GM12891 (cell line): Measurements from ENCODE around the gene PCDH9.

ENCODE experiments used
- DNase-seq: peaks from one replicate; pipeline ENCODE4 v3.0.0; 2011; ENCODE audit warnings: low spot score; ENCODE audit not compliant: insufficient read length
- FAIRE-seq: peaks from 2 replicates; lab custom pipeline; 2011; peaks lifted over from hg19 to GRCh38; lab: Jason Lieb, UNC
- PAX5 ChIP-seq: IDR thresholded peaks from 2 replicates; pipeline ENCODE4 v1.6.1; 2011; ENCODE audit warnings: low read length, moderate library complexity, mild to moderate bottlenecking; ENCODE audit not compliant: insufficient read depth, severe bottlenecking
- POLR2A ChIP-seq: IDR thresholded peaks from 2 replicates; pipeline ENCODE4 v1.6.1; 2011; ENCODE audit warnings: low read depth, low read length, control low read depth
- POLR2AphosphoS5 ChIP-seq: IDR thresholded peaks from 2 replicates; pipeline ENCODE4 v1.6.1; 2011; ENCODE audit warnings: low read depth, low read length, control low read depth
- POU2F2 ChIP-seq: IDR thresholded peaks from 2 replicates; pipeline ENCODE4 v1.6.1; 2011; ENCODE audit warnings: low read depth, mild to moderate bottlenecking, control low read depth, low read length, moderate library complexity
- SPI1 ChIP-seq: IDR thresholded peaks from 2 replicates; pipeline ENCODE4 v1.6.1; 2011; ENCODE audit warnings: low read depth, low read length, control low read depth
- TAF1 ChIP-seq: IDR thresholded peaks from 2 replicates; pipeline ENCODE4 v1.6.1; 2011; ENCODE audit warnings: low read depth, low read length, control low read depth

The PCDH9 gene

DNA sequence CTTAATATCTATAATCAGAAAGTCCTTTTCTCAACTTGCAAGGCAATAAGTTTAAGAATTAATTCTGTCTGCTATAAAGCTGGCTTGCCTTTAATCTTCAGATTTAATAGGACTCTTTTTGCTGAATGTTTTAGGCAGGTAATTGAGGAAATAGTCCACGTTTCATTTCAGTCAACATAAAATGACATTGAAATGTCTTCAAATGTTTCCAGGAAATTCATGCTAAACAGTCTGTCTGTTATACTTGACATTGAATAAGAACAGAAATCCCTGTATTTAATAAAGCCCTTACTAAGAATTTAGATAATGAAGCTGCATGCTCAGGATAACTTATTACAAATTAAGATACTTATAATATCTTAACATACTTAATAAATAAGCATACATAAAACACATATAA, 84.2 kb downstream of the PCDH9 start:
- no peak for FAIRE-seq
- TF ChIP-seq SPI1 = no peak
- no peak for TF ChIP-seq PAX5
- TF ChIP-seq POU2F2 = no peak
- TF ChIP-seq POLR2A = no peak
- TF ChIP-seq TAF1 = no peak
- TF ChIP-seq POLR2AphosphoS5 = no peak
- DNase-seq = no peak

DNA sequence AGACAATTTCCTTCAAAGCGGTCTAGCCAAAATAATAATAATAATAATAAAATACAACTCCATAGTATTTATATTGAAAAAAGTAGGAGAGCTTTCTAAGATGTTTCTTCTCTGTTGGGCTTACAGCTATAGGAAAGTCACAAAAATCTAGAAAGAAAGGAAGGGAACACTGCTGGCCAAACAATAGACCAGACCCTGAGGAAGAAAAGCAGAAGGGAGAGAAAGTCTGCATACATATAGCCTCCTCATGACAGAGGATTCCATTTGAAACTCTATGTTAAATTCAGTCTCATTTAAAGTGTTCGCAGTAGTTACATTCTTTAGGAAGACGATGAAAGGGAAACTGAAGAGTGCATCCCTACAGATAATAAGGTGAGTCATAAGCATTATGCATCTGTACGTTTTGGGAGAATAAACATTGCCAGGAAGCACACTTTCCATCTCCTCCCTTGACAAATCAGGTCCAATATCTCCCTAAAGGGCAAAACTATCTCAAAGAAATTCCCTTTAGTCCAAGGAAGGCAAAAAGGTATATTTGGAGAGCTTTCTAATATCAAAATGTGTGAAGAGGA, 86.5 kb downstream of the PCDH9 start:
- TF ChIP-seq PAX5 = no peak
- no peak for TF ChIP-seq POLR2AphosphoS5
- no peak for TF ChIP-seq POLR2A
- TF ChIP-seq POU2F2 = no peak
- no peak for TF ChIP-seq TAF1
- no peak for TF ChIP-seq SPI1
- DNase-seq = no peak
- FAIRE-seq = no peak

DNA sequence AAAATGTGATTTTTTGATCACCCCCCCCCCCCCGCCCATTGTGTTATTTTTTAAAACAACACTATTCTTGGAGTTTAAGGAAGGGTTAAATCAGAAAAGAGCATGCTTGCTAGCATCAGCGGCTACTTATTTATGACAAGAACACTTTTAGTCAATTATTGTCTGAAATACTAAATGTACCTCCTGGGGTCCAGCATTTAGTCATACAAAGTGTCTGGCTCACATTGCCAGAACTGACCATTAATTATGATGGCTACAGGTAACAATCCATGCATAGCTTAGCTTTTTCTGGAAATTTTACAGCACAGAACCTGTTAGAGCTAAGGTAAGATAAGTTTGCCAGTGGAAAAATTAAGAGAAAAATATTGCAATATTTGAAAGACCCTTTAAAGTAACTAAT, 90.1 kb downstream of the PCDH9 start:
- no peak for TF ChIP-seq POU2F2
- no peak for TF ChIP-seq PAX5
- TF ChIP-seq POLR2A = no peak
- no peak for TF ChIP-seq SPI1
- TF ChIP-seq POLR2AphosphoS5 = no peak
- no peak for TF ChIP-seq TAF1
- FAIRE-seq (no peak), DNase-seq (no peak)

DNA sequence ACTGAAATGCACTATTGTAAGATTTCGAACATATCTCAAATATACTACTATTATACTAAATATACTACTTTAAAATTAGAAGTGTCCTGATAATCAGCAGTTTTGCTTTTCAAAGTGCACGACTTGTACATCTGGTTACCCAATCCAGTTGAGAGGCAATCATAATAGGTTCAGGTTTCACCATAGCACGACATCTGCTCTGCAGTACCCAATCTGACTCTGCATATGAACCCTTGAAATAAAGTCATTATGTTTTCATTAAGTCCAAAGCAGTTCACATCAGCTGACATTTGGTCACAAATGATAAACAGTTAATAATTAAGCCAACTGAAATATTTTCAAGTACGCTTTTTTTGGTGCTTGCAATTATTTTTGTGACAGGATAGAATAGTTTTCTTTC, 90.6 kb downstream of the PCDH9 start:
- TF ChIP-seq SPI1 (no peak), POU2F2 (no peak), TAF1 (no peak), POLR2A (no peak), PAX5 (no peak), POLR2AphosphoS5 (no peak)
- FAIRE-seq (no peak), DNase-seq (no peak)

DNA sequence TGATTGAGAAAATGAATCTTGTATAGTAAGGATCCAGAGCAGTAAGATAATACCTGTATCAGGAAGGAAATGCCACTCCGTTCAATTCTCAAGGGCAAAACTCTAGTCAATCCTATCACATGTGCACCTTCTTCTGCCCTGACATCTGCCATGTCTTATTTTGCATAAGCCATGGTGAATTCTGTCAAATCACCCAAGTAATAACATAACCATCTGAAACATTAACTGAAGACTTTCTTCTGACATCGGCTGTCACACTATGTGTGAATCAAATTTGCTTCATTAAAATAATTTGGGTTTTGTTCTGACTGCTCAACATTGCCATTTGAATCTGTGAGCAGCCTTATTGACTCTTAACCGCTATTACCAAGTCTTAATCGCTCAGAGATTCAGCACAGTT, 91.2 kb downstream of the PCDH9 start:
- no peak for FAIRE-seq
- no peak for DNase-seq

DNA sequence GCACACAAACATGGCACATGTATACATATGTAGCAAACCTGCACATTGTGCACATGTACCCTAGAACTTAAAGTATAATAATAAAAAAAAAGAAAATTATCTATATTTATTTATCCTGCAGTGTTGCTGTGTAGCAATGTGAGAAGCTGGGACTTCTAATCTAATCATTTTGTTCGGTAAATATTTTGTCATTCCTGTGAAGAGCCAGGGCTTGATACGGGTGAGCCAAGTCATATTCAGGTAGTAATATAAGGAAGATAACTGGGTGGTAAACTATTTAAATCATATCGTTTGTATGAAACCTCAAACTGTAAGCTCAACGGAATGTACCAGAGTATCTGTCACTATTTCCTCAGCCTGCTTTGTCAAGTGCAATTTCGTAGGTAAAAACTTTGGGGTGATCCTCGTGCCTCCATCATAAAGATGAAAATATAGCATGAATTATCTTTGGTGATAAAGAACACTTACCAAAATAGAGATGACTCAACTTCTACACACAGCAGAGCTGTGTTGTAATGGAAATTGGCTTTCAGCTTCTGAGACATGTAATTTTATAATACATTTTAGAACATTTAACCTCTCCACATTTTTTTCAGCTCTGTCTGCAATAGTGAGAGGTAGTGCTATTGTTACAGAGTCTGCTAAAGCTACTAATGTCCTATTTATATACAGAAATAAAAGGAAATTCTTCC, 92.9 kb downstream of the PCDH9 start:
- DNase-seq (no peak), FAIRE-seq (no peak)
- TF ChIP-seq TAF1 (no peak), PAX5 (no peak), POLR2AphosphoS5 (no peak), SPI1 (no peak), POU2F2 (no peak), POLR2A (no peak)

More for the DNA sequence above, 91.2 kb downstream of the PCDH9 start:
- TF ChIP-seq POLR2A (no peak), POU2F2 (no peak), SPI1 (no peak), POLR2AphosphoS5 (no peak), TAF1 (no peak), PAX5 (no peak)

DNA sequence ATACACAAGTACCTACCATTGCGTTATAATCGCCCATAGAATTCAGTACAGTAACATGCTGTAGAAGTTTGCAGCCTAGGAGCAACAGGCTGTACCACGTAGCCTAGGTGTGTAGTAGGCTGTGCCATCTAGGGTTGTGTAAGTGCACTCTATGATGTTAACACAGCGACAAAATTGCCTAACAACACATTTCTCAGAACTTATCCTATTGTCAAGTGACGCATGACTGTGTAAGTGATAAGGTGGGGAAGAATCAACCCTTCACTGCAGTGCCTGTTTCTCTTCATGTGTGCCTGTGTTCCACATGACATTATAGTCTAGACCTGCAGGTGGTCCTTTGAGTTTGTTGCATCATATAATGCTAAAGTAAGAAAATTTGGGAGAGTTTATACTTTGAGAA, 94.0 kb downstream of the PCDH9 start:
- TF ChIP-seq SPI1 = no peak
- TF ChIP-seq POLR2AphosphoS5 = no peak
- no peak for TF ChIP-seq TAF1
- TF ChIP-seq POU2F2 = no peak
- no peak for TF ChIP-seq POLR2A
- no peak for TF ChIP-seq PAX5
- DNase-seq = no peak
- no peak for FAIRE-seq

DNA sequence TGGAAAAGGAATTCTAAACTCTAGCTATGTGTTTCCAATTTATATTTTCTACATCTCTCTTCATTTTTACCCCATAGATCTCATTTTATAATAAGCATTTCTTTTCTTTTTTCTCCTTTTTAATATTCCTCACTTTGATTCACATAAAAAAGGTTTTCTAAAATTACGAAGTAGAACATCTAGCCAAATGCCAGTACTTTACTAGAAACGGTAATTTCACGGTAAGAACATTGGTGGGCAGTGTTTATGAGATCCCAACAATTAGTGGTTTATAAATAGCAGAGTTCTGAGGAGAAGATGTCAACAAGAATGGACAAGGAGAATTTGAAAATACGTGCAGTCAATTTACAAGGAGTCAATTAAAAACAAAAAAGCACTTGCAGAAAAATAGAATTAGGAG, 94.8 kb downstream of the PCDH9 start:
- TF ChIP-seq POLR2AphosphoS5 = no peak
- FAIRE-seq = no peak
- no peak for DNase-seq

DNA sequence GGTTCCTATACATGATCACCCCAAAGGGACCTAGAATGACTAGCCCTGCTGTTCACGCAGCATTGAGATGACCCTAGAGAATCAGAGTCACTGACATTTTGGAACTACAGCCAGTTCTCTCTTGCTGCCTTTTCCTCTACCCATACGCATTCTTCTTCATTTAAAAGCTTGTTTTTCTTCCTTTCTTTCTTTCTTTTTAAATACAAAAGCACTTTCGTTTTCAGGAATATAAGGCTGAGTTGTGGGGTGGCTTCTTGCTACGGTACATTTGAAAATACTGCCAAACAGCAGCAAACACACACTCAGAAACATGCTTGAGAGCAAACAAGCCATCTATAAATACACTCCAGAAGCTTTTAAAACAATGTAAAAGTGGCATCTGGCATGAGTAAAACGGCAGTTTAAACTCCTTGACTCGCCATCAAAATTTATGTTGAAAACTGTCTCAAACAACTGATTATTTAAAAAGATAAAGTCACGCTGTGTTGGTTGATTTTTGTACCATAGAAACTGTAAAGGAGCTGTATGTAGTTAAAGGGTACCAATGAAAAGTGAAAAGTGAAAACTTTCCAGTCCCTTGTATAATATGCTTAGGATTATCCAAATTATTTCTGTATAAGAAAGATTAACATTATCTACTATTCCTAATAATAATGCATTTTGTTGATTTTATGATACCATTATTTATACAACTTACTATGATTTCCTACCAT, 95.6 kb downstream of the PCDH9 start:
- DNase-seq (no peak), FAIRE-seq (no peak)
- TF ChIP-seq PAX5 (no peak), POLR2A (no peak), SPI1 (no peak), POU2F2 (no peak), POLR2AphosphoS5 (no peak), TAF1 (no peak)
